Naive thymus-derived CD8-positive, alpha-beta T cell (primary cell): ENCODE results near the gene HPS5. TPM values are rescaled to one million over a fixed set of nuclear protein-coding genes. Genes with fewer than 3 reads are reported as not detected.
"Not testable (repeated sequence)": the region's sequence is repeated elsewhere in the genome, so short reads cannot be mapped to it uniquely, and the experiment has no call there.

Experiments used
- ATAC-seq, 2 donors: fragments of 150-1000 bp; cut with Tn5 transposase in 1 of 2; sonication (Bioruptor Pico), chemical (Tn5 transposase) in 1 of 2; 1 replicate in 1 of 2; 2 replicates in 1 of 2; pipeline ENCODE4 v1.10.0; 2021; ENCODE audit warnings: mild to moderate bottlenecking in 2 of 2, moderate library complexity in 2 of 2
- POLR2A ChIA-PET: fragments of 350-600 bp; sonication (Branson Sonifier 250); formaldehyde crosslinking; loops from one replicate; lab custom pipeline; 2021; ENCODE audit warnings: antibody characterized with exemption; lab: Charles Lee
- DNase-seq, 10 donors: peaks; one replicate each; pipeline versions ENCODE4 v3.0.0 to v3.0.0-alpha.2; 2020 to 2022
- H3K27ac Mint-ChIP-seq, 10 donors: one replicate each; pipeline ENCODE4 v1.8.0; 2020 to 2022; ENCODE audit warnings: mild to moderate bottlenecking in 10 of 10, mixed read lengths in 10 of 10, moderate library complexity in 4 of 10, inconsistent platforms in 1 of 10
- H3K27me3 Mint-ChIP-seq, 5 donors: one replicate each; pipeline ENCODE4 v1.8.0; 2021 to 2022; ENCODE audit warnings: mixed read lengths in 5 of 5
- H3K36me3 Mint-ChIP-seq, 3 donors: one replicate each; pipeline ENCODE4 v1.8.0; 2020 to 2022; ENCODE audit warnings: mixed read lengths in 3 of 3, mild to moderate bottlenecking in 2 of 3, inconsistent platforms in 1 of 3
- H3K4me1 Mint-ChIP-seq, 4 donors: one replicate each; pipeline ENCODE4 v1.8.0; 2021 to 2022; ENCODE audit warnings: mixed read lengths in 4 of 4
- H3K4me3 Mint-ChIP-seq, 10 donors: one replicate each; pipeline ENCODE4 v1.8.0; 2020 to 2022; ENCODE audit warnings: mild to moderate bottlenecking in 10 of 10, mixed read lengths in 10 of 10, moderate library complexity in 6 of 10, inconsistent platforms in 1 of 10
- H3K9me3 Mint-ChIP-seq, 9 donors: one replicate each; pipeline ENCODE4 v1.8.0; 2020 to 2022; ENCODE audit warnings: mixed read lengths in 9 of 9, mild to moderate bottlenecking in 3 of 9, inconsistent platforms in 1 of 9, moderate library complexity in 1 of 9
- polyA plus RNA-seq, 3 donors: library from polyadenylated mRNA; unstranded; fragments of 300-500 nt; fragmentation: Illumina TruSeq; gene quantifications; one replicate each; pipeline ENCODE4 v1.2.3, GENCODE V29; 2021
- total RNA-seq, 8 experiments: library from RNA in 2 of 8; stranded (reverse) in 2 of 8; gene quantifications; one replicate each; pipeline ENCODE4 v1.2.3 and lab custom pipeline; 2021 to 2026

HPS5 gene
- total and polyA plus RNA-seq, 5 experiments from 2014 or later: 11.6 to 20.3 (median 12.2) TPM

- Mint-ChIP-seq H3K9me3 (no peaks in the 10 kb centered on the region), H3K4me3 (no peak overlapping the region), H3K27ac (peak overlapping the region in 3 of 10 donors; percentile 8 to 63 (median 17)), H3K27me3 (no peaks in the 10 kb centered on the region), H3K4me1 (peaks cover 0 to 2% (median 0%) of the 10 kb centered on the region in 4 donors), H3K36me3 (peaks cover 0 to 73% (median 16%) of the 10 kb centered on the region in 3 donors)
- no peak for DNase-seq
- ATAC-seq: no peak
- POLR2A ChIA-PET: no interaction called here
Measured at GRCh38 chr11:18352581-18352980, 30.6 kb upstream of the HPS5 start.

DNA sequence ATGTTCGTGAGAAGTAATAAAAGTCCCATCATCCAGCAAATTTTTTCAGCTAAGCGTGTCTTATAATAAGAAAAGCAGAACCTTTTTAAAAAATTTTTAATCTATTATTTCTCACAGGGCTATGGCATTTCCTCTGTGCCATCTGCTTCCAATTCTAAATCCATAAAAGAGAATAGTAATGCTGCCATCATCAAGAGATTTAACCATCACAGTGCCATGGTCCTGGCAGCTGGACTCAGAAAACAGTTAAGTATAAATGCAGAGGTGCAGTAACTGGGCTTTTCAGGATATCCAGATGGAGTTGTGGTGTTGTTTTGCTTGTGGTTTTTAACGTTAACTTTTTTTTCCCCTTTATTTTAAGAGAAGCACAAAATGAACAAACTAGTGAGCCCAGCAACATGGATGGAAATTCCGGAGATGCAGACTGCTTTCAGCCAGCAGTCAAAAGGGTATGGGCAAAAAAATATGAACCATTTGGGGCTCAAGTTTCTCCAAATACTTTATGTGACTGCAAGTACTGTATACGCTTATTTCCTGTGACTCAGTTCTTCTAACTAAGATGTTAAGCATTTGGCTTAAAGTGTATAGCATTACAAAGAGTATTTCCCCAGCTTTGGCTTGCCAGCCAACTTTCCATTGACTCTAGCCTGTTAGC is 25.7 kb upstream of the HPS5 start:
- H3K4me1 Mint-ChIP-seq: no peaks in the 10 kb centered on the region
- H3K36me3 Mint-ChIP-seq: peaks cover 0 to 69% (median 12%) of the 10 kb centered on the region in 3 donors
- no peaks in the 10 kb centered on the region for H3K9me3 Mint-ChIP-seq
- ATAC-seq (no peak), DNase-seq (no peak)
- no peak overlapping the region for H3K4me3 Mint-ChIP-seq
- no peaks in the 10 kb centered on the region for H3K27me3 Mint-ChIP-seq
- POLR2A ChIA-PET: no interaction called here
- peak overlapping the region in 1 of 10 donors; percentile 32 for H3K27ac Mint-ChIP-seq

DNA sequence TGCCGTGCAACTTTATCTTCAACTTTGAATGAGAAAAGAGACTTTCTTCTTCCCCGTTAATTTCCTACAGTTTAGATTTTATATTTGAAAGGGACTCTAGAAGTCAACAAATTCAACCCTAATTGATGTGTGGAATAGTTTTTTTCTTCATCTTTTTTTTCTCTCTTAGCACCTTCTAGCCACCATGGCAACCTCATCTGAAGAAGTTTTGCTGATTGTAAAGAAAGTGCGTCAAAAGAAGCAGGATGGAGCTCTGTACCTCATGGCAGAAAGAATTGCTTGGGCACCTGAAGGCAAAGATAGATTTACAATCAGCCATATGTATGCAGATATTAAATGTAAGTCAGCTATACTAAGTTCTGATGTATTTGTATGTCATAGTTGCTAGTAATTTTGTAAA is 11.0 kb upstream of the HPS5 start:
- peaks cover 6 to 86% (median 28%) of the 10 kb centered on the region in 3 donors for H3K36me3 Mint-ChIP-seq
- no peaks in the 10 kb centered on the region for H3K27me3 Mint-ChIP-seq
- peaks cover 19 to 58% (median 47%) of the 10 kb centered on the region in 4 donors for H3K4me1 Mint-ChIP-seq
- H3K4me3 Mint-ChIP-seq: peak overlapping the region; percentile 16 to 74 (median 66)
- H3K27ac Mint-ChIP-seq: peak overlapping the region; percentile 80 to 94 (median 90)
- no peaks in the 10 kb centered on the region for H3K9me3 Mint-ChIP-seq
- peak; percentile 67 to 86 for ATAC-seq
- POLR2A ChIA-PET: interaction anchor here (1.8 kb wide), 1 partner anchor 11 kb away, joined by 7 read pairs; the partner anchor contains the start of genes GTF2H1 and HPS5
- DNase-seq: peak in 5 of 10 donors; percentile 3 to 65 (median 45)

DNA sequence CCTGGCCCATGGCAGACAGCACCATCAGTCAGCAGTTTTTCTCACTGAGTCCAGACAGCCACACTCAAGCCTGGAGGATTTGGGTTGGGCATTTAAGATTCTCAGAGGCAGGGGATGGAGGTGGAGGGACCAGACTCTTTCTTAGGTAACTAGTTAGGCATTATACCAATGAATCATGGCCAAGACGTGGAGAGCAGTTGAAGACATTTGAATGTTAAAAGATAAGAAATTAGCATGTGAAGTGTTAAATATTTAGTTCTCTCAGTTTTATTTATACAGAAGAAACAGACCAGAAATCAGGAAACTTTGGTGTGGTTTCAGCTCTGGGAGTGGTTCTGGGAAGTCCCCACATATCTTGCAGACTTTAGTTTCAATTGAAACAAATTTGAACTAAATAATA is 10.4 kb upstream of the HPS5 start:
- DNase-seq (peak in 5 of 10 donors; percentile 4 to 58 (median 26)), ATAC-seq (peak; percentile 83 to 84)
- peak overlapping the region; percentile 17 to 79 (median 58) for H3K4me3 Mint-ChIP-seq
- peaks cover 6 to 86% (median 28%) of the 10 kb centered on the region in 3 donors for H3K36me3 Mint-ChIP-seq
- H3K27me3 Mint-ChIP-seq: no peaks in the 10 kb centered on the region
- POLR2A ChIA-PET: interaction anchor here (1.3 to 1.8 kb wide), 2 partner anchors 11 to 63 kb away, joined by 5 to 7 read pairs; partner anchors contain the start of genes GTF2H1, HPS5 and LDHA
- peak overlapping the region; percentile 80 to 94 (median 90) for H3K27ac Mint-ChIP-seq
- no peaks in the 10 kb centered on the region for H3K9me3 Mint-ChIP-seq
- H3K4me1 Mint-ChIP-seq: peaks cover 19 to 61% (median 47%) of the 10 kb centered on the region in 4 donors

GRCh38 chr11:18330921-18331320 is 9.0 kb upstream of the HPS5 start:
- Mint-ChIP-seq H3K4me1 (peaks cover 19 to 66% (median 52%) of the 10 kb centered on the region in 4 donors), H3K27ac (peak overlapping the region in 9 of 10 donors; percentile 41 to 91 (median 65)), H3K36me3 (peaks cover 6 to 82% (median 28%) of the 10 kb centered on the region in 3 donors)

DNA sequence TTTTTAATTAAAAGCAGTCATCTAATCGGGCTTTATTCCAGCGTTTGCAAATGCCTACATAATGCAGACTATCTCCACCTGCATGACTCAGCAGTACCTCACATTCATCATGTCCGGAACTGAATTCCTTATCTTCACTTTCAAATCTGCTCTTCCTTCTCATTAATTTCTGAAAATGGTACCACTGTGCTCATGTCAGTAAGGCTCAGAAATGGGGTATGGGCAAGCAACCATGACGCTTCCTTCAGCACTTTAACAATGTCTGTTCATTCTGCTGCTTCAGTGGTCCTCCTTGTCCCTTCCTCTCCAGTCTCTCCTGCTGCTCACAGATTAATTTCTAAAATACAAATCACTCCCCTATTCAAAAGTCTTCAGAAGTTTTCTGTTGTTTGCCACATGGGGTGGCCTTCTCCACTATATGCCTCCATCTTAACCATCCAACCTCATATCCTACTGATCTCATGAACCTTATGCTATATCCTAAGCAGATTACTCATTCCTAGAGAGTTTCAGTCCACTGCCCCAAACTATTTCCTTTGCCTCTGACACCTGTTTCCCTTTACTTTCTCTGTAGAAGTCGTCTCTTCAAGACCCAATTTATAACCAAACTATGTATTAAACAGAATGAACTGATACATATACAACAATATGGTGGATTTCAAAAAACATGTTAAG is 7.4 kb upstream of the HPS5 start:
- Mint-ChIP-seq H3K4me3 (peak overlapping the region in 2 of 10 donors; percentile 3), H3K27me3 (no peaks in the 10 kb centered on the region), H3K36me3 (peaks cover 0 to 80% (median 14%) of the 10 kb centered on the region in 3 donors), H3K27ac (peak overlapping the region; percentile 31 to 88 (median 68)), H3K4me1 (peaks cover 31 to 75% (median 63%) of the 10 kb centered on the region in 4 donors), H3K9me3 (no peaks in the 10 kb centered on the region)
- DNase-seq (no peak), ATAC-seq (no peak)
- POLR2A ChIA-PET: no interaction called here

More at GRCh38 chr11:18330921-18331320, 9.0 kb upstream of the HPS5 start:
- no peak for ATAC-seq
- Mint-ChIP-seq H3K9me3 (no peaks in the 10 kb centered on the region), H3K4me3 (peak overlapping the region in 2 of 10 donors; percentile 42 to 44), H3K27me3 (no peaks in the 10 kb centered on the region)
- POLR2A ChIA-PET: no interaction called here
- no peak for DNase-seq

DNA sequence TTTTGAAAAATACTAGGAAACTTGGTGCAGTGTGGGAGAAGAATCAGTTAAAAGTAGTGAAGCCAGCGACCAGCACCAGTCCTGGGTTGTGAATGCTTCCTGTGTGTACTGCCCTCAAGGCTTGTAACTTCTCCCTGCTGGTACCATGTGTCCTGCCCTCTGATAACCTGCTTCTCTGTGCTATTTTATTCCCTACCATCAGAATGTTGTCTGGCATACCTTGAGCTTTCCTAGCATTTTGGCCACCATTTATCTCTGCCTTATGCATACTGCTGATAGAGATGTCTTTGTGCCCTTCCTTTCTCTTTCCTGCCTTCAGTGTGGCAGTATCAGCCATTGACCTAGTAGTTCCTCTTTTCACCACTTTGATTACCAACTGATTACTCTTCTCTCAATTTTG is 2.4 kb upstream of the HPS5 start:
- POLR2A ChIA-PET: no interaction called here
- no peaks in the 10 kb centered on the region for H3K9me3 Mint-ChIP-seq
- H3K27ac Mint-ChIP-seq: peak overlapping the region; percentile 57 to 100 (median 92)
- ATAC-seq (no peak), DNase-seq (no peak)
- peaks cover 0 to 41% (median 3%) of the 10 kb centered on the region in 3 donors for H3K36me3 Mint-ChIP-seq
- peak overlapping the region; percentile 77 to 100 (median 97) for H3K4me3 Mint-ChIP-seq
- peaks cover 33 to 77% (median 73%) of the 10 kb centered on the region in 4 donors for H3K4me1 Mint-ChIP-seq
- H3K27me3 Mint-ChIP-seq: no peaks in the 10 kb centered on the region

GRCh38 chr11:18323881-18324280 is 1.9 kb upstream of the HPS5 start:
- H3K9me3 Mint-ChIP-seq, POLR2A ChIA-PET, H3K27me3 Mint-ChIP-seq, ATAC-seq, DNase-seq: not testable (repeated sequence)
- Mint-ChIP-seq H3K36me3 (peaks cover 0 to 38% (median 3%) of the 10 kb centered on the region in 3 donors), H3K27ac (peak overlapping the region in 9 of 10 donors; percentile 72 to 100 (median 100)), H3K4me3 (peak overlapping the region; percentile 93 to 100 (median 99)), H3K4me1 (peaks cover 33 to 77% (median 73%) of the 10 kb centered on the region in 4 donors)

DNA sequence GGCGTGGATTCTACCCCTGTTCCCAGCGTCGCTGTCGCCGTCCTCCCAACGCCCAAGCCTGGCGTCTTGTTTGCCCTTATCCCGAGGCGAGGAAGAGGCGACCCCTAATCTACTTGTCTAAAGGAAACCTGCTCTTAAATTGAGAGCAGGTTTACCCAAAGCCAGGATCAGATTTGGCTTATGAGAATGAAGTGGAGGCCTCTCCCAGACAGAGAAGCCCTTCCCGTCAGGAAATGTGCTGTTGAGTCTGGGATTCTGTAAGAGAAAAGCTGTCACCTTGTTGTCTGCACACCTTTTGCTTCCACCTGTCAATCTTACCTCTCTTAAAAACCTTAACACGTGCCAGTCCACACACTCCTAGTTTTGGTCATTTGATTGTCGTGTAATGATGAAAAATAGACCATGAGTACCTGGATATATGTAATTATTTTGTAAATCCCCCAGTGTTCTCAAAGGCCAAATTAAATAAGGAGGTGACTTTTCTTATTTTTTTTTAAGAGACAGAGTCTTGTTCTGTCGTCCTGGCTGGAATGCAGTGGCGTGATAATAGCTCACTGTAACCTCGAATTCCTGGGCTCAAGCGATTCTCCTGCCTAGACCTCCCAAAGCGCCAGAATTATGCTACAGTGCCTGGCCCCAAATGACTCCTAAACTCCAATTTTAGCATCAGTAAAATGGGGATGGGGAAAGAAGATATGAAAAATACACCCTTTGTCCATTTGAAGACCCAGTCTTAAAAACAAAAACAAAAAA is 1.1 kb upstream of the HPS5 start:
- DNase-seq: no peak
- POLR2A ChIA-PET: interaction anchor here (1.0 to 4.0 kb wide), 8 partner anchors 10 to 312 kb away, joined by 3 to 88 read pairs (median 10); partner anchors contain the start of genes LDHA, SERGEF, SPTY2D1 and TSG101
- peaks cover 0 to 31% (median 3%) of the 10 kb centered on the region in 3 donors for H3K36me3 Mint-ChIP-seq

DNA sequence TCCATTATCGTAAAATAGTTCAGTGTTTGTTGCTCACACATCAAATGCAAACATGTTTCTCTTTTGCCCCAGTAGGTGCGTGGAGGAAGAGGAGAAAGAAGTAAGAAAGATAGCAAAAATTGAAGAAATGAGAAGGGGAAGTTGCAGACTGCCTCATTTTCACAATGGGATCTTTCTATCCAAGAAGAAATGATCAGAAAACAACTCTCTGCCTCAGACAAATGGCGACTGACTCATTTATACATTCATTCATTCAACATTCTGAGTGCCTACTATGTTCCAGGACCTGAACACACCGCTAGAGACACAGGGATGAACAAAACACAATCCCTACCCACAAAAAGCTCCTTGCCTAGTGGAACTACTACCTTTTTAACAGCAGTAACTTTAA is 367 bp downstream of the HPS5 start:
- no peaks in the 10 kb centered on the region for H3K27me3 Mint-ChIP-seq
- H3K27ac Mint-ChIP-seq: peak overlapping the region; percentile 98 to 100 (median 100)
- peaks cover 0 to 29% (median 5%) of the 10 kb centered on the region in 3 donors for H3K36me3 Mint-ChIP-seq
- no peaks in the 10 kb centered on the region for H3K9me3 Mint-ChIP-seq
- H3K4me1 Mint-ChIP-seq: peaks cover 37 to 84% (median 77%) of the 10 kb centered on the region in 4 donors
- DNase-seq (no peak), ATAC-seq (peak in 1 of 2 donors; percentile 8)
- peak overlapping the region; percentile 93 to 100 (median 99) for H3K4me3 Mint-ChIP-seq
- POLR2A ChIA-PET: interaction anchor here (0.6 to 4.0 kb wide), 15 partner anchors 10 to 315 kb away, joined by 3 to 88 read pairs (median 5); partner anchors contain the start of genes LDHA, SERGEF, SPTY2D1 and TSG101

More for the DNA sequence above, 1.1 kb upstream of the HPS5 start:
- Mint-ChIP-seq H3K9me3 (no peaks in the 10 kb centered on the region), H3K27ac (peak overlapping the region; percentile 98 to 100 (median 100)), H3K4me1 (peaks cover 35 to 80% (median 79%) of the 10 kb centered on the region in 4 donors), H3K27me3 (no peaks in the 10 kb centered on the region), H3K4me3 (peak overlapping the region; percentile 93 to 100 (median 99))
- no peak for ATAC-seq

- Mint-ChIP-seq H3K9me3 (no peaks in the 10 kb centered on the region), H3K27ac (peak overlapping the region in 8 of 10 donors; percentile 3 to 98 (median 39)), H3K4me1 (peaks cover 37 to 79% (median 73%) of the 10 kb centered on the region in 4 donors), H3K27me3 (no peaks in the 10 kb centered on the region), H3K4me3 (peak overlapping the region in 9 of 10 donors; percentile 10 to 95 (median 42)), H3K36me3 (peaks cover 0 to 25% (median 5%) of the 10 kb centered on the region in 3 donors)
- ATAC-seq (no peak), DNase-seq (no peak)
- POLR2A ChIA-PET: interaction anchor here (2.0 to 4.0 kb wide), 6 partner anchors 10 to 314 kb away, joined by 5 to 88 read pairs (median 14); partner anchors contain the start of genes LDHA, SPTY2D1 and TSG101
Measured at GRCh38 chr11:18320617-18321016, 1.3 kb downstream of the HPS5 start.
